Liver (tissue), 9 donors: ENCODE data around the gene WDR20. TPM values are rescaled to one million over a fixed set of nuclear protein-coding genes. Genes with fewer than 3 reads are reported as not detected.

Experiments
- DNase-seq: peaks from one replicate; pipeline ENCODE4 v3.0.0-alpha.2; 2017; ENCODE audit warnings: low spot score
- H3K27ac ChIP-seq, 2 donors: one replicate each; pipeline ENCODE4 v1.7.0; 2013; ENCODE audit warnings: inconsistent platforms in 2 of 2, low read length in 2 of 2, control low read depth in 1 of 2, low read depth in 1 of 2, mild to moderate bottlenecking in 1 of 2
- H3K27me3 ChIP-seq, 4 donors: one replicate each; pipeline versions ENCODE4 v1.6.1 to v1.7.0; 2013; ENCODE audit warnings: low read length in 3 of 4, inconsistent platforms in 1 of 4, mild to moderate bottlenecking in 1 of 4, moderate library complexity in 1 of 4; ENCODE audit not compliant: control insufficient read depth in 4 of 4, insufficient read depth in 4 of 4
- H3K36me3 ChIP-seq, 4 donors: one replicate each; pipeline versions ENCODE4 v1.6.1 to v1.7.0; 2013; ENCODE audit warnings: low read length in 3 of 4, mild to moderate bottlenecking in 3 of 4, low read depth in 1 of 4, moderate library complexity in 1 of 4; ENCODE audit not compliant: control insufficient read depth in 4 of 4, insufficient read depth in 3 of 4
- H3K4me1 ChIP-seq, 4 donors: one replicate each; pipeline versions ENCODE4 v1.6.1 to v1.7.0; 2013; ENCODE audit warnings: low read length in 3 of 4, mild to moderate bottlenecking in 3 of 4, moderate library complexity in 1 of 4; ENCODE audit not compliant: control insufficient read depth in 4 of 4, insufficient read depth in 4 of 4
- H3K4me3 ChIP-seq, 3 donors: one replicate each; pipeline versions ENCODE4 v1.6.1 to v1.7.0; 2013; ENCODE audit warnings: low read length in 3 of 3, control low read depth in 1 of 3, low read depth in 1 of 3, mild to moderate bottlenecking in 1 of 3
- H3K9ac ChIP-seq, 2 donors: one replicate each; pipeline ENCODE4 v1.7.0; 2013; ENCODE audit warnings: low read length in 2 of 2, mild to moderate bottlenecking in 2 of 2, moderate library complexity in 2 of 2, control low read depth in 1 of 2, low read depth in 1 of 2
- H3K9me3 ChIP-seq, 4 donors: one replicate each; pipeline versions ENCODE4 v1.6.1 to v1.7.0; 2013; ENCODE audit warnings: low read length in 3 of 4; ENCODE audit not compliant: control insufficient read depth in 4 of 4
- ATF3 ChIP-seq: IDR thresholded peaks from 2 replicates; pipeline ENCODE4 v1.6.1; 2016; ENCODE audit warnings: antibody characterized with exemption
- CTCF ChIP-seq: fragments of 150-350 bp; IDR thresholded peaks from 2 replicates; pipeline ENCODE4 v1.5.1; 2017; ENCODE audit warnings: improper control_type of control experiment, low read depth, low read length; ENCODE audit not compliant: missing input control
- EGR1 ChIP-seq, 2 donors: IDR thresholded peaks; 2 replicates each; pipeline ENCODE4 v1.6.1; 2016 to 2018; ENCODE audit warnings: antibody characterized with exemption in 2 of 2, low read depth in 2 of 2
- FOXA1 ChIP-seq: IDR thresholded peaks from 2 replicates; pipeline ENCODE4 v1.6.1; 2016; ENCODE audit warnings: antibody characterized with exemption
- FOXA2 ChIP-seq: IDR thresholded peaks from 2 replicates; pipeline ENCODE4 v1.6.1; 2016; ENCODE audit warnings: antibody characterized with exemption
- GABPA ChIP-seq, 2 donors: IDR thresholded peaks in 1 of 2; conservative IDR thresholded peaks in 1 of 2; 2 replicates each; pipeline ENCODE4 v1.6.1; 2016; ENCODE audit warnings: antibody characterized with exemption in 2 of 2, mild to moderate bottlenecking in 1 of 2, moderate library complexity in 1 of 2
- HNF4A ChIP-seq, 2 donors: conservative IDR thresholded peaks; 2 replicates each; pipeline ENCODE4 v1.6.1; 2016; ENCODE audit warnings: antibody characterized with exemption in 2 of 2, mild to moderate bottlenecking in 2 of 2
- HNF4G ChIP-seq: IDR thresholded peaks from 2 replicates; pipeline ENCODE4 v1.6.1; 2016; ENCODE audit warnings: antibody characterized with exemption
- JUND ChIP-seq, 2 donors: IDR thresholded peaks; 2 replicates each; pipeline ENCODE4 v1.6.1; 2016; ENCODE audit warnings: antibody characterized with exemption in 2 of 2
- MAX ChIP-seq: IDR thresholded peaks from 2 replicates; pipeline ENCODE4 v1.6.1; 2016; ENCODE audit warnings: antibody characterized with exemption
- NR2F2 ChIP-seq: IDR thresholded peaks from 2 replicates; pipeline ENCODE4 v1.6.1; 2016; ENCODE audit warnings: antibody characterized with exemption
- RAD21 ChIP-seq, 2 donors: IDR thresholded peaks; 2 replicates each; pipeline ENCODE4 v1.6.1; 2016; ENCODE audit warnings: antibody characterized with exemption in 2 of 2, mild to moderate bottlenecking in 2 of 2
- RXRA ChIP-seq, 2 donors: IDR thresholded peaks; 2 replicates each; pipeline ENCODE4 v1.6.1; 2017 to 2018; ENCODE audit warnings: antibody characterized with exemption in 2 of 2, mild to moderate bottlenecking in 1 of 2
- SP1 ChIP-seq: IDR thresholded peaks from 2 replicates; pipeline ENCODE4 v1.6.1; 2018; ENCODE audit warnings: antibody characterized with exemption, mild to moderate bottlenecking
- TAF1 ChIP-seq: conservative IDR thresholded peaks from 2 replicates; pipeline ENCODE4 v1.6.1; 2016; ENCODE audit warnings: antibody characterized with exemption, mild to moderate bottlenecking
- YY1 ChIP-seq: IDR thresholded peaks from 2 replicates; pipeline ENCODE4 v1.6.1; 2016; ENCODE audit warnings: antibody characterized with exemption, mild to moderate bottlenecking
- ZBTB33 ChIP-seq: IDR thresholded peaks from 2 replicates; pipeline ENCODE4 v1.6.1; 2016; ENCODE audit warnings: antibody characterized with exemption
- WGBS: extraction: QIAGEN DNeasy Blood & Tissue Kit; methylation state at CpG from one replicate; pipeline ENCODE4 v1.1.7; 2013; 5-methylcytosine and 5-hydroxymethylcytosine counted together
- polyA plus RNA-seq, 2 donors: library from polyadenylated mRNA; stranded (reverse) in 1 of 2; unstranded in 1 of 2; fragments of 200-250 nt in 1 of 2; fragments of >200 nt in 1 of 2; fragmentation: Nextera tagmentation in 1 of 2; extraction: Ambion mirVana in 1 of 2; gene quantifications; one replicate each; pipeline versions ENCODE4 v1.2.1 to v1.2.3, GENCODE V29; 2013 to 2015
- total RNA-seq, 2 donors: library from RNA; depleted of rRNA; stranded (reverse); fragments of >200 nt; gene quantifications; one replicate each; pipeline ENCODE4 v1.2.3, GENCODE V29; 2014
- TF ChIP-seq, protein P1 (sequence below): IDR thresholded peaks from 2 replicates; pipeline ENCODE4 v1.6.1; 2016; ENCODE audit warnings: antibody characterized with exemption, mild to moderate bottlenecking
- donor health status: healthy.
- donor health status: healthy.
- donor health status: healthy.
- donor health status: healthy.
- donor health status: healthy.

The WDR20 gene
- total and polyA plus RNA-seq, 4 donors, result 6.5 to 18.5 (median 11.0) TPM

- H3K4me3 ChIP-seq, result no peak overlapping the region
- no peaks in the 10 kb centered on the region for H3K9me3 ChIP-seq
- H3K9ac ChIP-seq, result no peak overlapping the region
- peaks cover 0 to 12% (median 7%) of the 10 kb centered on the region in 4 donors for H3K36me3 ChIP-seq
- H3K4me1 ChIP-seq, result peaks cover 0 to 3% (median 0%) of the 10 kb centered on the region in 4 donors
- 59% methylated on average over 19 of the region's 19 CpGs for WGBS
- TF ChIP-seq YY1 (peak; percentile 37), RAD21 (IDR thresholded peaks at IDR 0.05) (peak; percentile 66 to 78), EGR1 (IDR thresholded peaks at IDR 0.05; ENCODE audit: low read depth in 2 of 2) (no peak), NR2F2 (peak; percentile 59), ZBTB33 (no peak), TAF1 (no peak), HNF4G (no peak), GABPA (IDR thresholded peaks at IDR 0.05 in 1 of 2, conservative IDR thresholded peaks at IDR 0.05 in 1 of 2) (no peak), HNF4A (conservative IDR thresholded peaks at IDR 0.05) (no peak), SP1 (peak; percentile 4), JUND (IDR thresholded peaks at IDR 0.05) (no peak), RXRA (IDR thresholded peaks at IDR 0.05) (peak; percentile 46 to 64), FOXA1 (no peak), ATF3 (no peak), FOXA2 (peak; percentile 8), MAX (no peak), CTCF (peak; percentile 45)
- TF ChIP-seq, protein P1, sequence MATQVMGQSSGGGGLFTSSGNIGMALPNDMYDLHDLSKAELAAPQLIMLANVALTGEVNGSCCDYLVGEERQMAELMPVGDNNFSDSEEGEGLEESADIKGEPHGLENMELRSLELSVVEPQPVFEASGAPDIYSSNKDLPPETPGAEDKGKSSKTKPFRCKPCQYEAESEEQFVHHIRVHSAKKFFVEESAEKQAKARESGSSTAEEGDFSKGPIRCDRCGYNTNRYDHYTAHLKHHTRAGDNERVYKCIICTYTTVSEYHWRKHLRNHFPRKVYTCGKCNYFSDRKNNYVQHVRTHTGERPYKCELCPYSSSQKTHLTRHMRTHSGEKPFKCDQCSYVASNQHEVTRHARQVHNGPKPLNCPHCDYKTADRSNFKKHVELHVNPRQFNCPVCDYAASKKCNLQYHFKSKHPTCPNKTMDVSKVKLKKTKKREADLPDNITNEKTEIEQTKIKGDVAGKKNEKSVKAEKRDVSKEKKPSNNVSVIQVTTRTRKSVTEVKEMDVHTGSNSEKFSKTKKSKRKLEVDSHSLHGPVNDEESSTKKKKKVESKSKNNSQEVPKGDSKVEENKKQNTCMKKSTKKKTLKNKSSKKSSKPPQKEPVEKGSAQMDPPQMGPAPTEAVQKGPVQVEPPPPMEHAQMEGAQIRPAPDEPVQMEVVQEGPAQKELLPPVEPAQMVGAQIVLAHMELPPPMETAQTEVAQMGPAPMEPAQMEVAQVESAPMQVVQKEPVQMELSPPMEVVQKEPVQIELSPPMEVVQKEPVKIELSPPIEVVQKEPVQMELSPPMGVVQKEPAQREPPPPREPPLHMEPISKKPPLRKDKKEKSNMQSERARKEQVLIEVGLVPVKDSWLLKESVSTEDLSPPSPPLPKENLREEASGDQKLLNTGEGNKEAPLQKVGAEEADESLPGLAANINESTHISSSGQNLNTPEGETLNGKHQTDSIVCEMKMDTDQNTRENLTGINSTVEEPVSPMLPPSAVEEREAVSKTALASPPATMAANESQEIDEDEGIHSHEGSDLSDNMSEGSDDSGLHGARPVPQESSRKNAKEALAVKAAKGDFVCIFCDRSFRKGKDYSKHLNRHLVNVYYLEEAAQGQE, result no peak
- DNase-seq, result no peak
- no peak overlapping the region for H3K27ac ChIP-seq
- no peaks in the 10 kb centered on the region for H3K27me3 ChIP-seq
These were observed 69.7 kb downstream of the WDR20 start for GRCh38 chr14:102209224-102209966.
